Neural cell (in vitro differentiated cells): ENCODE data around the gene KRTAP27-1. TPM values are rescaled to one million over a fixed set of nuclear protein-coding genes. Genes with fewer than 3 reads are reported as not detected.

Experiments used
- H2AFZ ChIP-seq: fragments of 200-600, 300-800 bp; sonication (generic), shearing (Covaris generic); 2 replicates; pipeline ENCODE4 v1.6.0; 2014; ENCODE audit warnings: low read depth, mild to moderate bottlenecking, antibody characterized with exemption, low read length, moderate library complexity
- H3F3A ChIP-seq: fragments of 200-600 bp; shearing (Covaris generic); 2 replicates; pipeline ENCODE4 v1.6.1; 2016; ENCODE audit warnings: mild to moderate bottlenecking, moderate library complexity, mixed read lengths, antibody characterized with exemption, low read length; ENCODE audit not compliant: insufficient read depth, poor library complexity, severe bottlenecking
- H3K27ac ChIP-seq: fragments of 200-600, 300-800 bp; sonication (generic), shearing (Covaris generic); 2 replicates; pipeline ENCODE4 v1.5.1; 2014; ENCODE audit warnings: mild to moderate bottlenecking, low read length, moderate library complexity
- H3K27me3 ChIP-seq: fragments of 300-800, 200-600 bp; sonication (generic), shearing (Covaris generic); 2 replicates; pipeline ENCODE4 v1.6.0; 2014; ENCODE audit warnings: mild to moderate bottlenecking, low read depth, low read length, moderate library complexity; ENCODE audit not compliant: insufficient read depth
- H3K36me3 ChIP-seq: fragments of 300-800, 200-600 bp; sonication (generic), shearing (Covaris generic); 2 replicates; pipeline ENCODE4 v1.5.1; 2014; ENCODE audit warnings: mild to moderate bottlenecking, antibody characterized with exemption, low read length, moderate library complexity; ENCODE audit not compliant: insufficient read depth
- H3K4me2 ChIP-seq: fragments of 300-800, 200-600 bp; sonication (generic), shearing (Covaris generic); 2 replicates; pipeline ENCODE4 v1.6.0; 2014; ENCODE audit warnings: mild to moderate bottlenecking, low read length
- H3K4me3 ChIP-seq: fragments of 300-800, 200-600 bp; sonication (generic), shearing (Covaris generic); 2 replicates; pipeline ENCODE4 v1.5.1; 2014; ENCODE audit warnings: mild to moderate bottlenecking, low read length, moderate library complexity
- H3K79me2 ChIP-seq: fragments of 200-600 bp; shearing (Covaris generic); replicated peaks from 2 replicates; pipeline ENCODE4 v1.6.0; 2014; ENCODE audit warnings: mild to moderate bottlenecking, low read length, moderate library complexity; ENCODE audit not compliant: insufficient read depth
- H3K9ac ChIP-seq: fragments of 300-800, 200-600 bp; sonication (generic), shearing (Covaris generic); 2 replicates; pipeline ENCODE4 v1.6.1; 2016; ENCODE audit warnings: mild to moderate bottlenecking, low read length, mixed read lengths
- H3K9me2 ChIP-seq: fragments of 200-600 bp; shearing (Covaris generic); 2 replicates; pipeline ENCODE4 v1.6.1; 2016; ENCODE audit warnings: mild to moderate bottlenecking, low read length, mixed read lengths; ENCODE audit not compliant: insufficient read depth
- H3K9me3 ChIP-seq: fragments of 200-600, 300-800 bp; sonication (generic), shearing (Covaris generic); 2 replicates; pipeline ENCODE4 v1.6.1; 2016; ENCODE audit warnings: mild to moderate bottlenecking, mixed run types, low read length, moderate library complexity, mixed read lengths
- H4K20me1 ChIP-seq: fragments of 200-600 bp; shearing (Covaris generic); 2 replicates; pipeline ENCODE4 v1.6.1; 2016; ENCODE audit warnings: mild to moderate bottlenecking, mixed run types; ENCODE audit not compliant: insufficient read depth
- EP300 ChIP-seq: fragments of 450-650 bp; conservative IDR thresholded peaks from 2 replicates; pipeline ENCODE4 v1.6.1; 2014; ENCODE audit warnings: antibody characterized with exemption, mild to moderate bottlenecking, moderate library complexity; ENCODE audit not compliant: poor library complexity, severe bottlenecking
- EZH2 ChIP-seq: fragments of 200-600, 300-800 bp; shearing (Covaris generic), sonication (generic); IDR thresholded peaks from 2 replicates; pipeline ENCODE4 v1.6.1; 2014; ENCODE audit warnings: antibody characterized with exemption, low read length, borderline replicate concordance, mild to moderate bottlenecking; ENCODE audit not compliant: insufficient read depth, poor library complexity, severe bottlenecking
- MXI1 ChIP-seq: fragments of 450-650 bp; conservative IDR thresholded peaks from 2 replicates; pipeline ENCODE4 v1.6.1; 2014; ENCODE audit warnings: antibody characterized with exemption, mild to moderate bottlenecking; ENCODE audit not compliant: poor library complexity, severe bottlenecking
- POLR2AphosphoS5 ChIP-seq: IDR thresholded peaks from 2 replicates; pipeline ENCODE4 v1.6.1; 2012
- RAD21 ChIP-seq: fragments of 450-650 bp; conservative IDR thresholded peaks from 2 replicates; pipeline ENCODE4 v1.6.1; 2014; ENCODE audit warnings: antibody characterized with exemption, mild to moderate bottlenecking, moderate library complexity
- SMC3 ChIP-seq: fragments of 450-650 bp; conservative IDR thresholded peaks from 2 replicates; pipeline ENCODE4 v1.6.1; 2014; ENCODE audit warnings: antibody characterized with exemption, mild to moderate bottlenecking, moderate library complexity; ENCODE audit not compliant: poor library complexity
- TAF1 ChIP-seq: IDR thresholded peaks from 2 replicates; pipeline ENCODE4 v1.6.1; 2012; ENCODE audit warnings: low read depth
- polyA plus RNA-seq: library from polyadenylated mRNA; depleted of rRNA; stranded (reverse); fragments of >200 nt; gene quantifications from 2 replicates; pipeline ENCODE4 v1.2.3, GENCODE V29; 2014
- TF ChIP-seq, protein P1 (sequence below): fragments of 450-650 bp; IDR thresholded peaks from 2 replicates; pipeline ENCODE4 v1.5.1; 2014; ENCODE audit warnings: antibody characterized with exemption, mild to moderate bottlenecking, moderate library complexity; ENCODE audit not compliant: poor library complexity, severe bottlenecking

Gene KRTAP27-1
- polyA plus RNA-seq, 1 donor from 2014 or later: not detected

DNA sequence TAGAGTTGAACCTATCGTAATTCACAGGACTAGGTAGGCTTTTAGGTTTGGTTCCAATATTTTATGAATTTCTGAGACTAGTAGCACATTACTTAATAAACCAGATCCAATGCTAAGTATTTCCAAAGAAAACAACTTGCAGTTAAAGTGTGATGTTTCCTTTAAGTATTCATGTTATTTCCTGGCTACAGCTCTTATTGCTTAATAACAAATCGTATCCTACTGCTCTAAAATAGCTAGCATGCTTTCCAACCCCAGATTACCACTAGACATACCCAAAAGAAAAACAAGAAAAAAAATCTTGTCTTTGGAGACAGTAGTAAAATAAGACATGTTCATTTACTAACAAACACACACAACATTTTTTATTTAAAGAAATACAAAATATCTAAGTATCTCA lies 898 bp downstream of the KRTAP27-1 start:
- Histone ChIP-seq H3K36me3 (no peaks in the 10 kb centered on the region), H3K9me3 (no peaks in the 10 kb centered on the region), H3K27me3 (no peaks in the 10 kb centered on the region), H2AFZ (no peak overlapping the region), H3K4me3 (no peak overlapping the region), H4K20me1 (no peaks in the 10 kb centered on the region), H3K9me2 (no peaks in the 10 kb centered on the region), H3F3A (no peaks in the 10 kb centered on the region), H3K9ac (no peak overlapping the region), H3K27ac (no peak overlapping the region), H3K4me2 (no peak overlapping the region), H3K79me2 (no peaks in the 10 kb centered on the region)
- no peak for TF ChIP-seq MXI1
- no peak for TF ChIP-seq RAD21
- no peak for TF ChIP-seq POLR2AphosphoS5

DNA sequence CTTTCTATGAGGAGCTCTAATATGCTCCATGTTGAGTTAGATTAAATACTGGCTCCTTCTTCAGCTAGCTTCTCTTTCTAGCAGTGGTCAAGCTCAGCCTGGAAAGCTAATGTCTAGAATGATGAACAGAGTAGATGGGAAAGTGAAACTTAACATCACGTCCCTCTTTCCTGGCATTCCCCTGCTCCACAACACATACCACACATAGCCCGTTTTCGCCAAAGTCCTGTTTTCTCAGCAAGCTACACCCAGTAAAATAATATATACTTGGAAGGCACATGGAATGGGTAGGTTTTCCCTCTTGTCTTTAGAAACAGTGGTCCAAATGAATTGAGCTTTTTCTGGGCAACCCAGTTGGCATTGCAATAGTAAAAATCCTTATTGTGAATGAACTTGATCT lies 3.8 kb downstream of the KRTAP27-1 start:
- Histone ChIP-seq H3K36me3 (no peaks in the 10 kb centered on the region), H3K27ac (no peak overlapping the region)

GRCh38 chr21:30332681-30333080 lies 4.8 kb downstream of the KRTAP27-1 start:
- no peaks in the 10 kb centered on the region for H3K9me2 ChIP-seq
- H2AFZ ChIP-seq: no peak overlapping the region
- H3K9ac ChIP-seq: no peak overlapping the region
- H3K79me2 ChIP-seq: no peaks in the 10 kb centered on the region
- H3K4me3 ChIP-seq: no peak overlapping the region
- TF ChIP-seq, protein P1, sequence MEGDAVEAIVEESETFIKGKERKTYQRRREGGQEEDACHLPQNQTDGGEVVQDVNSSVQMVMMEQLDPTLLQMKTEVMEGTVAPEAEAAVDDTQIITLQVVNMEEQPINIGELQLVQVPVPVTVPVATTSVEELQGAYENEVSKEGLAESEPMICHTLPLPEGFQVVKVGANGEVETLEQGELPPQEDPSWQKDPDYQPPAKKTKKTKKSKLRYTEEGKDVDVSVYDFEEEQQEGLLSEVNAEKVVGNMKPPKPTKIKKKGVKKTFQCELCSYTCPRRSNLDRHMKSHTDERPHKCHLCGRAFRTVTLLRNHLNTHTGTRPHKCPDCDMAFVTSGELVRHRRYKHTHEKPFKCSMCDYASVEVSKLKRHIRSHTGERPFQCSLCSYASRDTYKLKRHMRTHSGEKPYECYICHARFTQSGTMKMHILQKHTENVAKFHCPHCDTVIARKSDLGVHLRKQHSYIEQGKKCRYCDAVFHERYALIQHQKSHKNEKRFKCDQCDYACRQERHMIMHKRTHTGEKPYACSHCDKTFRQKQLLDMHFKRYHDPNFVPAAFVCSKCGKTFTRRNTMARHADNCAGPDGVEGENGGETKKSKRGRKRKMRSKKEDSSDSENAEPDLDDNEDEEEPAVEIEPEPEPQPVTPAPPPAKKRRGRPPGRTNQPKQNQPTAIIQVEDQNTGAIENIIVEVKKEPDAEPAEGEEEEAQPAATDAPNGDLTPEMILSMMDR: no peak
- TF ChIP-seq SMC3: no peak
- TF ChIP-seq TAF1: no peak
- TF ChIP-seq EP300: no peak
- no peak overlapping the region for H3K27ac ChIP-seq
- H3F3A ChIP-seq: no peaks in the 10 kb centered on the region
- no peaks in the 10 kb centered on the region for H4K20me1 ChIP-seq
- H3K36me3 ChIP-seq: no peaks in the 10 kb centered on the region
- H3K27me3 ChIP-seq: no peaks in the 10 kb centered on the region
- no peaks in the 10 kb centered on the region for H3K9me3 ChIP-seq
- H3K4me2 ChIP-seq: no peak overlapping the region

More for the DNA sequence above, 3.8 kb downstream of the KRTAP27-1 start:
- no peak overlapping the region for H3K4me3 ChIP-seq
- H3K9ac ChIP-seq: no peak overlapping the region
- H3K9me2 ChIP-seq: no peaks in the 10 kb centered on the region
- H3K27me3 ChIP-seq: no peaks in the 10 kb centered on the region
- H3K9me3 ChIP-seq: no peaks in the 10 kb centered on the region
- TF ChIP-seq EZH2: no peak
- no peaks in the 10 kb centered on the region for H3F3A ChIP-seq
- no peak overlapping the region for H3K4me2 ChIP-seq
- no peak overlapping the region for H2AFZ ChIP-seq
- no peaks in the 10 kb centered on the region for H4K20me1 ChIP-seq
- no peaks in the 10 kb centered on the region for H3K79me2 ChIP-seq

- Histone ChIP-seq H3K27me3 (no peaks in the 10 kb centered on the region), H3K9ac (no peak overlapping the region), H3F3A (no peaks in the 10 kb centered on the region), H2AFZ (no peak overlapping the region), H3K9me2 (no peaks in the 10 kb centered on the region), H3K79me2 (no peaks in the 10 kb centered on the region), H3K4me3 (no peak overlapping the region), H4K20me1 (no peaks in the 10 kb centered on the region), H3K36me3 (no peaks in the 10 kb centered on the region), H3K9me3 (no peaks in the 10 kb centered on the region), H3K27ac (no peak overlapping the region), H3K4me2 (no peak overlapping the region)
- TF ChIP-seq EZH2 (no peak), TAF1 (no peak), POLR2AphosphoS5 (no peak), MXI1 (no peak), EP300 (no peak)
These were observed 8.2 kb downstream of the KRTAP27-1 start for GRCh38 chr21:30329203-30329875.
